NCI-H2107 treated with DMSO at 0.1 percent for 48 hours (cell line): ENCODE data around the gene ARHGEF19.
A peak's percentile ranks its signal among the peaks of the same experiment; 100 is the strongest.
"Not testable (repeated sequence)": the region's sequence is repeated elsewhere in the genome, so short reads cannot be mapped to it uniquely, and the experiment has no call there.

Experiments used
- DNase-seq: peaks from one replicate; lab custom pipeline; 2025; ENCODE audit not compliant: unreplicated experiment; lab: John Stamatoyannopoulos, UW

ARHGEF19 gene

GRCh38 chr1:16205891-16206546 is 6.4 kb downstream of the ARHGEF19 start:
- no peak for DNase-seq

- DNase-seq: no peak
These were observed 7.1 kb downstream of the ARHGEF19 start for GRCh38 chr1:16205334-16205671.

- DNase-seq: peak; percentile 25
These were observed 7.7 kb downstream of the ARHGEF19 start for GRCh38 chr1:16204634-16205333.

GRCh38 chr1:16204216-16204615 is 8.2 kb downstream of the ARHGEF19 start:
- DNase-seq: no peak

GRCh38 chr1:16203550-16203949 is 8.9 kb downstream of the ARHGEF19 start:
- no peak for DNase-seq

GRCh38 chr1:16202281-16203210 is 9.9 kb downstream of the ARHGEF19 start:
- DNase-seq: no peak

GRCh38 chr1:16199700-16200099 is 12.8 kb downstream of the ARHGEF19 start:
- DNase-seq: no peak

- DNase-seq: no peak
These were observed 13.3 kb downstream of the ARHGEF19 start for GRCh38 chr1:16199157-16199501.

GRCh38 chr1:16198444-16199156 is 13.9 kb downstream of the ARHGEF19 start:
- DNase-seq: no peak

GRCh38 chr1:16196874-16197273 is 15.6 kb downstream of the ARHGEF19 start:
- no peak for DNase-seq

- DNase-seq: not testable (repeated sequence)
These were observed 16.3 kb downstream of the ARHGEF19 start for GRCh38 chr1:16196139-16196538.

GRCh38 chr1:16195518-16195905 is 16.9 kb downstream of the ARHGEF19 start:
- no peak for DNase-seq

GRCh38 chr1:16191916-16192546 is 20.4 kb downstream of the ARHGEF19 start:
- DNase-seq: no peak

GRCh38 chr1:16191309-16191708 is 21.1 kb downstream of the ARHGEF19 start:
- no peak for DNase-seq

- DNase-seq: no peak
These were observed 22.4 kb downstream of the ARHGEF19 start for GRCh38 chr1:16189921-16190621.

GRCh38 chr1:16189003-16189402 is 23.4 kb downstream of the ARHGEF19 start:
- DNase-seq: no peak

GRCh38 chr1:16187748-16188401 is 24.6 kb downstream of the ARHGEF19 start:
- DNase-seq: no peak

GRCh38 chr1:16186655-16187235 is 25.7 kb downstream of the ARHGEF19 start:
- DNase-seq: no peak

GRCh38 chr1:16184557-16185303 is 27.7 kb downstream of the ARHGEF19 start:
- no peak for DNase-seq
